ENCODE results near the gene KCNMA1.
A peak's percentile ranks its signal among the peaks of the same experiment; 100 is the strongest.

KCNMA1 gene

GRCh38 chr10:77179015-77179695 is 458.5 kb downstream of the KCNMA1 start:
- no peak overlapping the region for H3K4me3 ChIP-seq (ENCODE audit: low read depth, low read length)
- peak; percentile 65 for DNase-seq (ENCODE audit: low read depth)
- no peak for TF ChIP-seq CTCF (IDR thresholded peaks at IDR 0.05; ENCODE audit: control insufficient read depth, extremely low read depth, insufficient read depth)

- DNase-seq (ENCODE audit: low read depth) = no peak
- H3K4me3 ChIP-seq (ENCODE audit: low read depth, low read length) = no peak overlapping the region
- TF ChIP-seq CTCF (IDR thresholded peaks at IDR 0.05; ENCODE audit: control insufficient read depth, extremely low read depth, insufficient read depth) = no peak
Observed at GRCh38 chr10:77177589-77177988, 460.0 kb downstream of the KCNMA1 start.

- no peak for TF ChIP-seq CTCF (IDR thresholded peaks at IDR 0.05; ENCODE audit: control insufficient read depth, extremely low read depth, insufficient read depth)
- no peak for DNase-seq (ENCODE audit: low read depth)
- H3K4me3 ChIP-seq (ENCODE audit: low read depth, low read length) = no peak overlapping the region
Observed at GRCh38 chr10:77177161-77177560, 460.4 kb downstream of the KCNMA1 start.

- no peak overlapping the region for H3K4me3 ChIP-seq (ENCODE audit: low read depth, low read length)
- DNase-seq (ENCODE audit: low read depth) = no peak
- no peak for TF ChIP-seq CTCF (IDR thresholded peaks at IDR 0.05; ENCODE audit: control insufficient read depth, extremely low read depth, insufficient read depth)
Observed at GRCh38 chr10:77176232-77176631, 461.4 kb downstream of the KCNMA1 start.

GRCh38 chr10:77175631-77176222 is 461.9 kb downstream of the KCNMA1 start:
- DNase-seq (ENCODE audit: low read depth) = no peak
- H3K4me3 ChIP-seq (ENCODE audit: low read depth, low read length) = no peak overlapping the region

GRCh38 chr10:77173615-77174461 is 463.8 kb downstream of the KCNMA1 start:
- TF ChIP-seq CTCF (IDR thresholded peaks at IDR 0.05; ENCODE audit: control insufficient read depth, extremely low read depth, insufficient read depth) = peak; percentile 97
- no peak overlapping the region for H3K4me3 ChIP-seq (ENCODE audit: low read depth, low read length)
- peak; percentile 55 for DNase-seq (ENCODE audit: low read depth)

More at GRCh38 chr10:77175631-77176222, 461.9 kb downstream of the KCNMA1 start:
- TF ChIP-seq CTCF (IDR thresholded peaks at IDR 0.05; ENCODE audit: control insufficient read depth, extremely low read depth, insufficient read depth) = no peak

All from LNCaP clone FGC (cell line).